Cortex of kidney (tissue), 1 donor: ENCODE results near the gene CENPB.

Experiments
- DNase-seq: peaks from one replicate; lab custom pipeline; 2025; lab: John Stamatoyannopoulos, UW

CENPB gene

DNA sequence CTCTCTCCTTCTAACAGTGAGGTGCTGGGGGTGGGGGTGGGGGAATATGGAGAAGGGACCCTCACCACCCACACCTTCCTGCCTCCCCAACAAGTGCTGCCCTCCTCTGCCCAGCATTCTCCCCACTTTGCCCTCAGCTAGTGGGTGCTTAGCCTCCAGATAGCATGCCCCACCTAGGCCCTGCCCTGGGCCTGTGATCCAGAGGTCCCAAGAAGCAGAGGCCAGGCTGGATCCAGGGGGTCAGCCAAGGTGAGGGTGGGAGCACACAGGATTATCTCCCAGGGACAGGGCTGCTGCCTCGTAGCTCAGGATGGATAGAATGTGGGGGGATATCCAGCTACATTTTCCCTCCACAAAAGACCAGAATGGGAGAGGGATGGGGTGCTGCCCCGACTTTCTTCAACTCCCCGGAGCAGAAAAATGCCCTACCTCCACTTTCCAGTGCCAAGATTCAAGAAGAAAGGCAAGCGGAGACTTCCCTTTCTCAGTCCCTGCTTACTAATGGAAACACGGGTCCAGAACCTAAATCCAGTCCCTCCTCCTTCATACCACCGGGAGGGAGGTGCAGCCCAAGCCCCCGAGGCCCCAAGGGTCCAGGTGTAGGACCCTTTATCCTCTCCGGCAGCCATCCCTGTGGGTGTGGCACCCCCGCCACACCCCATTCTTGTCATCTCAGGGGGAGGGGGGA, 20.0 kb downstream of the CENPB start:
- DNase-seq = no peak

- DNase-seq = no peak
Measured at GRCh38 chr20:3765171-3765882, 21.2 kb downstream of the CENPB start.

- DNase-seq = no peak
Measured at GRCh38 chr20:3764659-3765058, 21.9 kb downstream of the CENPB start.

GRCh38 chr20:3763671-3764601, 22.6 kb downstream of the CENPB start:
- no peak for DNase-seq

GRCh38 chr20:3760655-3761348, 25.7 kb downstream of the CENPB start:
- no peak for DNase-seq

DNA sequence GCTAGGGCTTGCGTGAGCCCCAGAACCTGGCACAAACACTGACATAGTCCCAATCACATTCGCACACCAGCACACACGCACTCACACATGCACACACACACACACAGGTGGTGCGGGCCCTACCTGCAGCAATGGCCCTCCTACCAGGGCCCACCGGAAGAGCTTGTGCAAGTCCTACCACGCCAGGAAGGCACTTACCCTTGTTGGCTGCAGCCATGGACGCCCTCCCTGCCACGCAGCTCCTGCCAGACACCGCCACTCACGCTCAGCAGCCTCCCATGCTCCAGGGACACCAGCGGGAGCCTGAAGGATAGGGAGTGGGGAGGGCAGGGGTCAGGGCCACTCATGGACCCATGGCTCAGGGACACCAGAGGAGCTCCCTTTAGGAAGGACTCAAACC, 26.7 kb downstream of the CENPB start:
- no peak for DNase-seq

DNA sequence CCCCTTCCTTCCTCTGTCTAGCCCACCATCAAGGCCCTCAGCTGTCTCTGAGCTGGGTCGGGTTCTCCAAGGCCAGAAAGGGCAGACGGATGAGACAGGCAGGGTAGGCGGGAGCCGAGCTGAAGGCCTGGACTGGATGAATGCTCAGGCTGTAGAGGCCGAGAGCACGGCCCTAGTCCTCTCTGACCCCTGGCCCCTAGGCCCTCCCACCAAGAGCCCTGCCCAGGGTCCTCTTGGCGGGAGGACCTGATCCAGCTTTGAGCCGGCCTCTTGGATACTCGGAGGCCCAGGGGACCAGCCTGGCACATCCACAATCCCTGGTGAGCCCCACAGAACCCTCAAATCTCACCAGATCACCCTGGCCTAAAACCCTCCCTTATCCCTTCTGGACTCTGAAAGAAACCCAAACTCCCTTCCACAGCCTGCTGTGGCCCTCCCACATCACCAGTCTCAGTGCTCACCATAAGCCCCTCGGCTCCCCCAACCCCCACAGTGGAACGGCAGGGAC, 27.2 kb downstream of the CENPB start:
- no peak for DNase-seq

- no peak for DNase-seq
Measured at GRCh38 chr20:3758566-3758965, 28.0 kb downstream of the CENPB start.

GRCh38 chr20:3757268-3757667, 29.3 kb downstream of the CENPB start:
- DNase-seq = no peak

GRCh38 chr20:3755814-3756480, 30.6 kb downstream of the CENPB start:
- no peak for DNase-seq

DNA sequence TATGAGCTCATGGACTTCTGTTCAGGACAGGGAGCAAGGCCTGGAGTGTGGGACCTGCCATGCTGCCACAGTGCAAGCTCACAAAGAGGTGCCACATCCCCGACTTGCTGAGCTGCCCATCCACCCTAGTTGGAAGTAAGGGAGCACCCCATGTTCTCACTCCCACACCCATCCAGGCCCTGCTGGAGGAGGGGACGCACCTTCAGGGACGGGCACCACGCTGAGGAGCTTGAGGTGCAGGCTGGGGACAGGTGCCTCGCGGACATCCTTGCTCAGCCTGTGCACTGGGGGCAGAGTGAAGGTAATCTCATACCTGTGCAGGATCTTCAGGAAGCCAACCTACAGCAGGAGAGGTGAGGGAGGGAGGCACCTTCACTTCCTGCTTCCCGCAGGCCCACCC, 31.3 kb downstream of the CENPB start:
- DNase-seq = no peak

GRCh38 chr20:3754276-3754630, 32.3 kb downstream of the CENPB start:
- DNase-seq = no peak

- DNase-seq = no peak
Measured at GRCh38 chr20:3753501-3754275, 32.9 kb downstream of the CENPB start.

DNA sequence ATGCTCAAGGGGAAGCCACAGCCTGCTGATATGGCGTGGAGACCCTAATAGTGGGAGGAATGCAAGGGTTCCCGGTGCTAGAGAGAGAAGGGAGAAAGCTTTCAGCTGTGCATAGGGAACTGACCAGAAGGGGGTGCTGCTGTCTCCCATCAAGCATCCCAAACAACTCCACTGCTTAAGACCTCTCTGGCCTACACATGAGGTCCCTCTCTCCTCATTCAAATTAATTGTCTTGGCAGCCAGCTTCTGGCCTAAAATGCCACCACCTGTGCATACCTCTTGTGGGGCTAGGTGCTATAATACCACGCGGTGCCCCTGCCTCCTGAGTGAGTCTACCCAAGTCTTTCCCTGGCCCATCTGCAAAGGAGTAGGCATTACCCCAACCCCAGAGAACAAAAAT, 33.4 kb downstream of the CENPB start:
- DNase-seq = no peak

- DNase-seq = no peak
Measured at GRCh38 chr20:3752386-3752759, 34.2 kb downstream of the CENPB start.

GRCh38 chr20:3751675-3752385, 34.7 kb downstream of the CENPB start:
- DNase-seq = no peak

DNA sequence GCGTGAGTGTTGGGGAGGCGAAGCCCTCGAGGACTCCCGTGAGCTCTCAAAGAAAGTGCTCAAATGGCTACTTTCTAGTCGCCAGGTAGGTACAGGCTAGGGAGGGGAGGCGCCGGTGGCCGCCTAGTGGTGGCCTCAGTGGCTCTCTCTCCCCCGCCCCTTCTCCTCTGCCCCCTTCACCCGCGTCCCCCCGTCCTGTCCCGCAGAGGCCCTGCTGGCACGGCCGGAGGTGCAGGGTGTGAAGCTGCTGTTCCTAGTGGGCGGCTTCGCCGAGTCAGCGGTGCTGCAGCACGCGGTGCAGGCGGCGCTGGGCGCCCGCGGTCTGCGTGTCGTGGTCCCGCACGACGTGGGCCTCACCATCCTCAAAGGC, 35.2 kb downstream of the CENPB start:
- no peak for DNase-seq

GRCh38 chr20:3749689-3750531, 36.6 kb downstream of the CENPB start:
- no peak for DNase-seq

GRCh38 chr20:3749087-3749688, 37.4 kb downstream of the CENPB start:
- DNase-seq = no peak
